T-helper 1 cell treated with Interleukin-12 subunit alpha and Interleukin-12 subunit beta and Interleukin-4 antibody, amounts not matched to agents 30 μg/mL and 1 μg/mL, for 36 hours (primary cell): ENCODE data around the gene UBE2Q2.
"Not testable (repeated sequence)": the region's sequence is repeated elsewhere in the genome, so short reads cannot be mapped to it uniquely, and the experiment has no call there.

Source experiments
- H3K27ac Mint-ChIP-seq: one replicate; pipeline ENCODE4 v1.8.0; 2021; ENCODE audit warnings: mild to moderate bottlenecking, mixed read lengths
- H3K27me3 Mint-ChIP-seq: one replicate; pipeline ENCODE4 v1.8.0; 2021; ENCODE audit warnings: low read depth, mixed read lengths
- H3K36me3 Mint-ChIP-seq: one replicate; pipeline ENCODE4 v1.8.0; 2021; ENCODE audit warnings: low read depth, mixed read lengths
- H3K4me1 Mint-ChIP-seq: one replicate; pipeline ENCODE4 v1.8.0; 2021; ENCODE audit warnings: low read depth, mixed read lengths
- H3K4me3 Mint-ChIP-seq: one replicate; pipeline ENCODE4 v1.8.0; 2021; ENCODE audit warnings: mild to moderate bottlenecking, moderate library complexity, mixed read lengths
- H3K9me3 Mint-ChIP-seq: one replicate; pipeline ENCODE4 v1.8.0; 2021; ENCODE audit warnings: mixed read lengths

Gene UBE2Q2

DNA sequence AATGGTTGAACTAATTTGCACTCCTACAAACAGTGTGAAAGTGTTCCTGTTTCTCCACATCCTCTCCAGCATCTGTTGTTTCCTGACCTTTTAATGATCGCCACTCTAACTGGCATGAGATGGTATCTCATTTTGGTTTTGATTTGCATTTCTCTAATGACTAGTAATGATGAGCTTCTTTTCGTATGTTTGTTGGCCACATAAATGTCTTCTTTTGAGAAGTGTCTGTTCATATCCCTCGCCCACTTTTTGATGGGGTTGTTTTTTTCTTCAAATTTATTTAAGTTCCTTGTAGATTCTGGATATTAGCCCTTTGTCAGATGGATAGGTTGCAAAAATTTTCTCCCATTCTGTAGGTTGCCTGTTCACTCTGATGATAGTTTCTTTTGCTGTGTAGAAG is 67.1 kb downstream of the UBE2Q2 start:
- H3K27me3 Mint-ChIP-seq, H3K4me3 Mint-ChIP-seq, H3K27ac Mint-ChIP-seq: not testable (repeated sequence)
- peaks cover 11% of the 10 kb centered on the region for H3K9me3 Mint-ChIP-seq
- peaks cover 57% of the 10 kb centered on the region for H3K36me3 Mint-ChIP-seq
- peaks cover 26% of the 10 kb centered on the region for H3K4me1 Mint-ChIP-seq

- no peak overlapping the region for H3K4me3 Mint-ChIP-seq
- no peak overlapping the region for H3K27ac Mint-ChIP-seq
- no peaks in the 10 kb centered on the region for H3K27me3 Mint-ChIP-seq
- H3K4me1 Mint-ChIP-seq, result peaks cover 9% of the 10 kb centered on the region
- H3K36me3 Mint-ChIP-seq, result peaks cover 34% of the 10 kb centered on the region
- no peaks in the 10 kb centered on the region for H3K9me3 Mint-ChIP-seq
These were observed 73.7 kb downstream of the UBE2Q2 start for GRCh38 chr15:75916978-75917377.

DNA sequence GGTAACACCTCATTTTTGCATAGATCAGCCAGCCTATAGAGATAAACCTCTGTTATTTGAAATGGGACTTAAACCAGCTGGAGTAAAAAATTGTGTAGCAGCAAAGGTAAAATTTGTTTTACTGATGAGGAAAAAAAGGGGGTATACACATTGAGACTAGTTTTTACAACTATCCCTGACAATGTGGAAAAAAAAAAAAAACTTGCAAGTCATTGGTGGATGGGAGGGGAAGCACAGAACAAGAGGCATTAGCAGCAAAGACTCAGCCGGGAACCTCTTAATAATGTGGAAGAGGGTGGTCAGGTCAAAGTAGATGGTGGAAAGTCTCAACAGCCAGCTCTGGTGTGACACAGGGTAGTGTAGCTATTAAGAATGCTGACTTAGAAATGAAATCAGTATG is 74.9 kb downstream of the UBE2Q2 start:
- Mint-ChIP-seq H3K9me3 (no peaks in the 10 kb centered on the region), H3K27ac (no peak overlapping the region), H3K27me3 (no peaks in the 10 kb centered on the region), H3K36me3 (peaks cover 30% of the 10 kb centered on the region), H3K4me3 (no peak overlapping the region), H3K4me1 (peaks cover 12% of the 10 kb centered on the region)

GRCh38 chr15:75920079-75920478 is 76.8 kb downstream of the UBE2Q2 start:
- Mint-ChIP-seq H3K27me3 (no peaks in the 10 kb centered on the region), H3K9me3 (no peaks in the 10 kb centered on the region), H3K36me3 (peaks cover 25% of the 10 kb centered on the region), H3K4me1 (peaks cover 18% of the 10 kb centered on the region), H3K27ac (no peak overlapping the region), H3K4me3 (no peak overlapping the region)

GRCh38 chr15:75921732-75922703 is 78.8 kb downstream of the UBE2Q2 start:
- Mint-ChIP-seq H3K36me3 (peaks cover 30% of the 10 kb centered on the region), H3K27ac (no peak overlapping the region), H3K4me3 (no peak overlapping the region), H3K27me3 (no peaks in the 10 kb centered on the region), H3K4me1 (peaks cover 26% of the 10 kb centered on the region), H3K9me3 (no peaks in the 10 kb centered on the region)

DNA sequence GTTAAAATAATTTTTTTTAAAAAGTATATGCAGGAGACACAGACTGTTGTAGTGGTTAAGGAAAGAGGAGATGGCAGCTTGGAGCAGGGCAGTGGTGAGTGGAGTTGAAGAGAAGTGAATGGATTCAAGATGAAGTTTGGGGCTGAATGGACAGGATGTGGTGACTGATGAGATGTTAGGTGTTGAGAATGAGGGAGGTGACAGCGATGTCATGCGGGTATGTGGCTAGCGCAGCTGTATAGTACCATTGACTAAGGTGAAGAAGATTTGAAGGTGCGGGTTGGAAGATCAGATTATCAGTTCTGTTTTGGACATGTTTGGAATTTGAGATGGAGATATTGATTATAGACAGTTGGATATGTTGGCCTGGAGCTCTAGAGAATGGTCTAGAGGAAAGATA is 80.5 kb downstream of the UBE2Q2 start:
- Mint-ChIP-seq H3K36me3 (peaks cover 24% of the 10 kb centered on the region), H3K9me3 (no peaks in the 10 kb centered on the region), H3K4me3 (peak overlapping the region; percentile 0), H3K27ac (no peak overlapping the region), H3K27me3 (no peaks in the 10 kb centered on the region), H3K4me1 (peaks cover 33% of the 10 kb centered on the region)

GRCh38 chr15:75924576-75924975 is 81.3 kb downstream of the UBE2Q2 start:
- Mint-ChIP-seq H3K4me1 (peaks cover 33% of the 10 kb centered on the region), H3K4me3 (no peak overlapping the region), H3K36me3 (peaks cover 24% of the 10 kb centered on the region), H3K9me3 (no peaks in the 10 kb centered on the region), H3K27me3 (no peaks in the 10 kb centered on the region), H3K27ac (no peak overlapping the region)

DNA sequence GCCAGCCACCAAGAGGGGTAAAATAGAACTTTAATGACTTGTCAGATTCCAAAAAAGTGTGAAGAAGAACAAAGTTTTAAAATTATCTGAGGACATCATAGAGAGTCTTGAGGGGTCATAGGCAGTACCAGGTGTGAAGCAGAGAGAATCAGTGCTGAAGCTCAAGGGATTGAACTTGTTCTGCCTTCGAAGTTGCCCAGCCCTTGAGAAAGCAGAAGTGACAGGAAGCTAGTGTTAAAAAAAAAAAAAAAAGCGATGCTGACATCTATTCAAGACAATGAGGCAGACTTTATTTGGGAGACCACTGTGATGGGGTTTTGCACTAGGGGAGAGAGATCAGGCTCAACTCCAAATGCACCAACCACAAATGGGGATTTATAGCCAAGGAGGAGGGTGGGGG is 82.2 kb downstream of the UBE2Q2 start:
- Mint-ChIP-seq H3K9me3 (no peaks in the 10 kb centered on the region), H3K36me3 (peaks cover 29% of the 10 kb centered on the region), H3K4me1 (peaks cover 41% of the 10 kb centered on the region), H3K4me3 (no peak overlapping the region), H3K27ac (peak overlapping the region; percentile 62), H3K27me3 (no peaks in the 10 kb centered on the region)

DNA sequence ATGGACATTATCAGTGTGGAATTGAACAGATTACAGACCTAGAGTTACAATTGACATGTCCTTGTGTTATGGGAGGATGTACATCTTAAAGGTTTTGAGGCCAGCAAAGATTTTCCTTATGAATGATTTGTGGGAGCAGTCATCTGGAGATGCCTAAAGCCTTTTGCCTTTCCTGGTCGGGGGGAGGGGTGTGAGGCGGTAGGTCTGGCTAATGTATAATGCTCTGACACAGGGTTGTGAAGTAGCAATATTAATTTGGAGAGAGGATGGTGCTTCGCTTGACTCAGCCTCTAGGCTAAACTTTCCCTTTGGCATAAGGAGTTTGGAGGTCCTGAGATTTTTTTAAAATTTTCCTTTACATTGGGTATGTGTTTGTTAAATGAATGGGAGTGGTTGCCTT is 83.7 kb downstream of the UBE2Q2 start:
- H3K27me3 Mint-ChIP-seq, result no peaks in the 10 kb centered on the region

GRCh38 chr15:75927601-75928000 is 84.4 kb downstream of the UBE2Q2 start:
- Mint-ChIP-seq H3K9me3 (no peaks in the 10 kb centered on the region), H3K4me1 (peaks cover 39% of the 10 kb centered on the region), H3K27ac (no peak overlapping the region), H3K36me3 (peaks cover 31% of the 10 kb centered on the region), H3K4me3 (no peak overlapping the region), H3K27me3 (no peaks in the 10 kb centered on the region)

More for the DNA sequence above, 83.7 kb downstream of the UBE2Q2 start:
- H3K4me3 Mint-ChIP-seq, result no peak overlapping the region
- H3K27ac Mint-ChIP-seq, result no peak overlapping the region
- H3K9me3 Mint-ChIP-seq, result no peaks in the 10 kb centered on the region
- peaks cover 37% of the 10 kb centered on the region for H3K36me3 Mint-ChIP-seq
- H3K4me1 Mint-ChIP-seq, result peaks cover 45% of the 10 kb centered on the region

DNA sequence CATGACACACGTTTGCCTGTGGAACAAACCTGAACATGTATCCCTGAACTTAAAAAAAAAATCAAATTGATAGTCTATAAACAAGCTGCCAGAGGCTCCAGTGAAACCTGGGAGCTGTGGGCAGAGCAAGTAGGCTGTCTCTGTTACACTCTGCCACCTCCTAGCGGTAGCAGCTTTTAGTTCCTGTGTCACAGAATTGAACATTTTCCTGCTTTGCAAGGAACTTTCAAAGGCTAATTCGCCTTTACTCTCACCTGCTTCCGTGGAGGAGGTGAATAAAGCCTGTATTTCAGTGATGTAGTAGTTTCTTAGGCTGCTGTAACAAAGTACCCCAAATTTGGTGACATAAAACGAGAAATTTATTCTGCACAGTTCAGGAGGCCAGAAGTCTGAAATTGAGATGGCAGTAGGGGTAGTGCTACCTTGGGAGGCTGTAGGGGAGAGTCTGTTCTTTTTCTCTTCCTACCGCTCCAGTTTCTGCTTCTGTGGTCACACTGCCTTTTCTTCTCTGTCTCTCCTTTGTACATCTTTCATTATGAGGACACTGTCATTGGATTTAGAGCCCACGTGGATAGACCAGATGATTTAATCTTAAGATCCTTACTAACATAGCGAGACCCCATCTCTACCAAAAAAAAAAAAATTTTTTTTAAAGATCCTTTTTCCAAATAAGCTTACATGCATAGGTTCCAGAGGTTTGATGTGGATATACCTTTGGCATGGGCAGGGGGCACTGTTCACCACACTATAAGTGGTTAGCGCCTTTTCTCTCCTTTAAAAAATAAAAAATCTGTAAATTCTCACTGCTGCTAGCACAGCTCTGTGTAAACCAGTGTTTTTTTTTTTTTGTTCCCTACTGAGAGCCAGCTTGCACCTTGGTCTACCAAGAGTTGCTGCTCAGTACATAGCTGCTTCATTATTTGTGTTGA is 85.7 kb downstream of the UBE2Q2 start:
- Mint-ChIP-seq H3K36me3 (peaks cover 30% of the 10 kb centered on the region), H3K4me3 (no peak overlapping the region), H3K4me1 (peaks cover 34% of the 10 kb centered on the region), H3K27me3 (no peaks in the 10 kb centered on the region), H3K27ac (no peak overlapping the region), H3K9me3 (no peaks in the 10 kb centered on the region)

DNA sequence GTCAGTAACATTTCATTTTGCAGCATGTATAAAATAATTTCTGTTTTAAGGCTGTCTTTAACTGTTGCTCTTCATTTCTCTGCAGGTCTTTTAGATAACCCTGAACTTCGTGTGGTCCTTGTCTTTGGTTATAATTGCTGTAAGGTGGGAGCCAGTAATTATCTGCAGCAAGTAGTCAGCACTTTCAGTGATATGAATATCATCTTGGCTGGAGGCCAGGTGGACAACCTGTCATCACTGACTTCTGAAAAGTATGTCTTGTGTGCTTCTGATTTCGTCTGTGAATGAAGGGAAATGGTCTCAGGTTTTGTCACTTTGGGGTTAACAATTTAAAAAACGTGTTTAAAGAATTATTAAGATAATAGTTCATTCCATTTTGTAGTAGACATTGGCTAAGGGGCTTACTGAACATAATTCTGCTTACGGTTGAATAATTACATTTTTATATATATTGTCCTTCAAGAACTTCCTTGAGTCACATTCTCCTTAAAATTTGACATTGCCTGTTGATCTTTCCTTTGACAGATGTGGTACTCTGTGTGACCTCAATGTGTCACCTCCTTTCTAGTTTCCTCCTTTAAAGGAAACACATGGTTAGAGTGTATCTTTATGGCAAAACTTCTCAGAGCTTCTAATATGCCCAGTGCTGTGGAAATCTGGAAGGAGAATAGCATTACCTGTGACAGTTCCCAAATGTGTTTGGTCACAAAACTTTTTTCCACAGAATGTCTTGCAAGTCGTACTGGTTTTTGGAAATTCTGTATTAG is 86.7 kb downstream of the UBE2Q2 start:
- Mint-ChIP-seq H3K4me1 (peaks cover 30% of the 10 kb centered on the region), H3K27ac (peak overlapping the region; percentile 46), H3K27me3 (no peaks in the 10 kb centered on the region), H3K9me3 (no peaks in the 10 kb centered on the region), H3K36me3 (peaks cover 31% of the 10 kb centered on the region), H3K4me3 (no peak overlapping the region)

- H3K4me1 Mint-ChIP-seq, result peaks cover 26% of the 10 kb centered on the region
- no peaks in the 10 kb centered on the region for H3K9me3 Mint-ChIP-seq
- H3K27ac Mint-ChIP-seq, result no peak overlapping the region
- H3K4me3 Mint-ChIP-seq, result no peak overlapping the region
- peaks cover 25% of the 10 kb centered on the region for H3K36me3 Mint-ChIP-seq
- no peaks in the 10 kb centered on the region for H3K27me3 Mint-ChIP-seq
These were observed 87.6 kb downstream of the UBE2Q2 start for GRCh38 chr15:75930866-75931265.

- no peak overlapping the region for H3K27ac Mint-ChIP-seq
- H3K27me3 Mint-ChIP-seq, result peaks cover 13% of the 10 kb centered on the region
- H3K4me1 Mint-ChIP-seq, result no peaks in the 10 kb centered on the region
- no peaks in the 10 kb centered on the region for H3K9me3 Mint-ChIP-seq
- H3K4me3 Mint-ChIP-seq, result no peak overlapping the region
- H3K36me3 Mint-ChIP-seq, result peaks cover 23% of the 10 kb centered on the region
These were observed 99.2 kb downstream of the UBE2Q2 start for GRCh38 chr15:75942464-75942863.
